HepG2 (cell line): ENCODE data around the gene RBM34. TPM values are rescaled to one million over a fixed set of nuclear protein-coding genes. Genes with fewer than 3 reads are reported as not detected.

Experiments used
- ATAC-seq: fragments of 200-7000 bp; cut with Tn5 transposase; 3 replicates; pipeline ENCODE4 v1.9.1; 2020; ENCODE audit warnings: mild to moderate bottlenecking, moderate library complexity
- BruUV-seq: library from RNA; stranded (reverse); fragments of 400-500 nt; replicated peaks from 2 replicates; lab custom pipeline; 2021; lab: Mats Ljungman, UMichigan
- CTCF ChIA-PET: fragments of 300-600 bp; formaldehyde crosslinking; extraction: SDS; loops from one replicate; lab custom pipeline; 2021; ENCODE audit warnings: low total read pairs, inconsistent platforms, low intra/inter-chr PET ratio; lab: Yijun Ruan, JAX
- POLR2A ChIA-PET: fragments of 350-600 bp; sonication (Branson Sonifier 250); formaldehyde crosslinking; loops from one replicate; lab custom pipeline; 2020; ENCODE audit warnings: antibody characterized with exemption, inconsistent platforms; lab: Yijun Ruan, JAX
- DNase-seq: peaks from one replicate; pipeline ENCODE4 v3.0.0-alpha.2; 2015; ENCODE audit warnings: low spot score
- FAIRE-seq: peaks from 3 replicates; lab custom pipeline; 2011; peaks lifted over from hg19 to GRCh38; lab: Jason Lieb, UNC
- H2AFZ ChIP-seq: one replicate; pipeline ENCODE4 v1.6.1; 2011; ENCODE audit warnings: low read length, inconsistent platforms
- H3K27ac ChIP-seq: fragments of 300-600 bp; 3 replicates; pipeline ENCODE4 v1.8.0; 2011; ENCODE audit warnings: mixed run types, mild to moderate bottlenecking, mixed read lengths, low read length, inconsistent platforms; ENCODE audit not compliant: insufficient read depth; ENCODE audit errors: extremely low read length
- H3K27me3 ChIP-seq, 2 experiments: fragments of 200-600 bp in 1 of 2; 2 replicates in 1 of 2; 3 replicates in 1 of 2; pipeline versions ENCODE4 v1.6.0 to v1.8.0; 2011; ENCODE audit warnings: low read length in 2 of 2, mild to moderate bottlenecking in 2 of 2, moderate library complexity in 2 of 2, inconsistent platforms in 1 of 2; ENCODE audit not compliant: insufficient read depth in 2 of 2, control insufficient read depth in 1 of 2
- H3K36me3 ChIP-seq, 2 experiments: fragments of 200-600 bp in 1 of 2; replicated peaks in 1 of 2; 2 replicates in 1 of 2; 3 replicates in 1 of 2; pipeline versions ENCODE4 v1.5.1 to v1.8.0; 2011; ENCODE audit warnings: low read length in 2 of 2, inconsistent platforms in 1 of 2; ENCODE audit not compliant: insufficient read depth in 2 of 2, control insufficient read depth in 1 of 2
- H3K4me1 ChIP-seq: 2 replicates; pipeline ENCODE4 v1.5.1; 2012; ENCODE audit warnings: low read length, inconsistent platforms; ENCODE audit not compliant: insufficient read depth
- H3K4me2 ChIP-seq: 2 replicates; pipeline ENCODE4 v1.6.0; 2011; ENCODE audit warnings: low read depth, low read length, inconsistent platforms
- H3K4me3 ChIP-seq, 3 experiments: fragments of 200-600 bp in 1 of 3; sonication (generic), shearing (Covaris generic) in 1 of 3; replicated peaks in 1 of 3; 2 replicates each; pipeline ENCODE4 v1.5.1; 2011 to 2016; ENCODE audit warnings: low read length in 3 of 3, inconsistent platforms in 2 of 3, low read depth in 2 of 3, mild to moderate bottlenecking in 2 of 3, control low read depth in 1 of 3, mixed read lengths in 1 of 3; ENCODE audit not compliant: insufficient read depth in 1 of 3
- H3K79me2 ChIP-seq: one replicate; pipeline ENCODE4 v1.6.1; 2011; ENCODE audit warnings: low read length, inconsistent platforms; ENCODE audit not compliant: insufficient read depth
- H3K9ac ChIP-seq: 2 replicates; pipeline ENCODE4 v1.6.0; 2011; ENCODE audit warnings: mild to moderate bottlenecking, low read depth, low read length, inconsistent platforms; ENCODE audit not compliant: insufficient read depth
- H3K9me3 ChIP-seq: 2 replicates; pipeline ENCODE4 v1.5.1; 2012; ENCODE audit warnings: mild to moderate bottlenecking, low read length
- H4K20me1 ChIP-seq: 2 replicates; pipeline ENCODE4 v1.6.0; 2011; ENCODE audit warnings: inconsistent platforms, mild to moderate bottlenecking, low read length, moderate library complexity; ENCODE audit not compliant: insufficient read depth
- ATF4 ChIP-seq, 2 experiments: fragments of 450-650 bp in 1 of 2; sonication (generic) in 1 of 2; formaldehyde crosslinking; IDR thresholded peaks; 2 replicates each; pipeline versions ENCODE4 v1.5.0 to v1.8.0; 2020 to 2022; ENCODE audit warnings: mild to moderate bottlenecking in 1 of 2, missing genetic modification reagents in 1 of 2
- ATF6 ChIP-seq: sonication (generic); formaldehyde crosslinking; conservative IDR thresholded peaks from 2 replicates; pipeline ENCODE4 v1.4.0; 2020; ENCODE audit warnings: missing genetic modification reagents
- GATAD2A ChIP-seq: IDR thresholded peaks from 2 replicates; pipeline ENCODE4 v1.6.1; 2016
- MEIS2 ChIP-seq: sonication (generic); formaldehyde crosslinking; IDR thresholded peaks from 2 replicates; pipeline ENCODE4 v1.9.0; 2021; ENCODE audit warnings: mild to moderate bottlenecking, missing genetic modification reagents
- RFXAP ChIP-seq: sonication (generic); formaldehyde crosslinking; IDR thresholded peaks from 2 replicates; pipeline ENCODE4 v1.4.0; 2020; ENCODE audit warnings: missing genetic modification reagents, borderline replicate concordance
- SMARCE1 ChIP-seq: fragments of 450-650 bp; IDR thresholded peaks from 2 replicates; pipeline ENCODE4 v1.6.1; 2017; ENCODE audit warnings: borderline replicate concordance
- SNAPC4 ChIP-seq: sonication (generic); formaldehyde crosslinking; IDR thresholded peaks from 2 replicates; pipeline ENCODE4 v1.4.0; 2020; ENCODE audit warnings: mild to moderate bottlenecking, missing genetic modification reagents
- TCF12 ChIP-seq, 2 experiments: fragments of 450-650 bp in 1 of 2; sonication (generic) in 1 of 2; formaldehyde crosslinking in 1 of 2; IDR thresholded peaks; 2 replicates each; pipeline versions ENCODE4 v1.6.1 to v1.8.0; 2017 to 2022; ENCODE audit warnings: antibody characterized with exemption in 1 of 2, mild to moderate bottlenecking in 1 of 2, missing genetic modification reagents in 1 of 2, moderate library complexity in 1 of 2
- TSC22D2 ChIP-seq: sonication (generic); formaldehyde crosslinking; IDR thresholded peaks from 2 replicates; pipeline ENCODE4 v1.5.1; 2020; ENCODE audit warnings: missing genetic modification reagents, mild to moderate bottlenecking, borderline replicate concordance
- ZNF354B ChIP-seq: sonication (generic); formaldehyde crosslinking; IDR thresholded peaks from 2 replicates; pipeline ENCODE4 v1.8.0; 2022; ENCODE audit warnings: mild to moderate bottlenecking, missing genetic modification reagents
- ZNF710 ChIP-seq: sonication (generic); formaldehyde crosslinking; IDR thresholded peaks from 2 replicates; pipeline ENCODE4 v1.5.0; 2020; ENCODE audit warnings: mild to moderate bottlenecking, missing genetic modification reagents, borderline replicate concordance
- ZNF75D ChIP-seq: sonication (generic); formaldehyde crosslinking; IDR thresholded peaks from 2 replicates; pipeline ENCODE4 v1.8.1; 2023; ENCODE audit warnings: missing genetic modification reagents, mild to moderate bottlenecking, borderline replicate concordance
- ZSCAN12 ChIP-seq: sonication (generic); formaldehyde crosslinking; IDR thresholded peaks from 2 replicates; pipeline ENCODE4 v1.9.0; 2021; ENCODE audit warnings: mild to moderate bottlenecking, missing genetic modification reagents
- WGBS: methylation state at CpG from one replicate; pipeline ENCODE4 v1.1.6; 2017; ENCODE audit warnings: low lambda C conversion rate; 5-methylcytosine and 5-hydroxymethylcytosine counted together
- in situ Hi-C: cut with HindIII; loops from 2 replicates; pipeline ENCODE4 v1.10.0; 2017; ENCODE audit warnings: low pct_unique_long_range_greater_than_20kb; ENCODE audit not compliant: extremely low pct_ligation_motif_present
- intact Hi-C: fragments of 100-400 bp; cut with micrococcal nuclease; formaldehyde crosslinking; loops from one replicate; pipeline ENCODE4 v1.10.0; 2022; ENCODE audit not compliant: unreplicated experiment
- polyA plus RNA-seq, 8 experiments: library from polyadenylated mRNA; depleted of rRNA in 3 of 8; stranded (reverse) in 7 of 8; unstranded in 1 of 8; fragments of >200 nt; fragmentation: Illumina TruSeq in 4 of 8; extraction: Trizol in 4 of 8; gene quantifications; 2 replicates each; pipeline versions ENCODE4 v1.2.1 to v1.2.3, GENCODE V29; 2011 to 2016; ENCODE audit warnings: low read depth in 4 of 8, missing spikeins in 1 of 8, mixed read lengths in 1 of 8; ENCODE audit not compliant: insufficient read depth in 1 of 8
- total RNA-seq, 5 experiments: library from RNA; depleted of rRNA; stranded (reverse); fragments of >200 nt; fragmentation: Illumina TruSeq; extraction: Trizol; gene quantifications; 2 replicates each; pipeline ENCODE4 v1.2.3, GENCODE V29; 2016; ENCODE audit warnings: low read depth in 1 of 5

The RBM34 gene
- total and polyA plus RNA-seq, 2 of the 13 experiments (the other 11 are each of a cell fraction or from before 2014, with no cell fraction given), result 34.7 to 73.0 TPM

GRCh38 chr1:235133086-235133485 lies 28.0 kb downstream of the RBM34 start (continued):
- no peak for TF ChIP-seq ATF6 (CRISPR knock-in tag)
- TF ChIP-seq MEIS2 (CRISPR knock-in tag), result no peak
- TF ChIP-seq ZSCAN12 (CRISPR knock-in tag), result no peak
- TF ChIP-seq TCF12 (IDR thresholded peaks at IDR 0.05), result no peak
- TF ChIP-seq TCF12 (CRISPR knock-in tag; IDR thresholded peaks at IDR 0.05), result no peak
- TF ChIP-seq ZNF75D, result no peak
- TF ChIP-seq GATAD2A (CRISPR knock-in tag), result no peak

- Histone ChIP-seq H3K9me3 (no peaks in the 10 kb centered on the region), H3K4me1 (peaks cover 33% of the 10 kb centered on the region), H3K27me3 (no peaks in the 10 kb centered on the region; a peak in 1 of 5 replicates), H2AFZ (no peak overlapping the region), H4K20me1 (peaks cover 6% of the 10 kb centered on the region), H3K27ac (no peak overlapping the region), H3K4me2 (no peak overlapping the region), H3K4me3 (no peak overlapping the region), H3K9ac (no peak overlapping the region), H3K36me3 (peaks cover 17 to 45% of the 10 kb centered on the region in 2 experiments), H3K79me2 (peaks cover 17% of the 10 kb centered on the region)
- in situ Hi-C loops, result no loop called here
- intact Hi-C loops, result no loop called here
- POLR2A ChIA-PET, result interaction anchor here (1.2 kb wide), 1 partner anchor 29 kb away, joined by 4 read pairs; the partner anchor contains the start of gene RBM34
- no TSS peak for BruUV-seq
- ATAC-seq (no peak), FAIRE-seq (no peak), DNase-seq (no peak)
- WGBS, result 97% methylated on average over 6 of the region's 6 CpGs
- CTCF ChIA-PET, result no interaction called here
- TF ChIP-seq RFXAP (CRISPR knock-in tag), result no peak
- TF ChIP-seq SNAPC4, result no peak
- TF ChIP-seq ATF4 (CRISPR knock-in tag; IDR thresholded peaks at IDR 0.05), result no peak
- no peak for TF ChIP-seq TSC22D2 (CRISPR knock-in tag)
- TF ChIP-seq ZNF354B (CRISPR knock-in tag), result no peak
- no peak for TF ChIP-seq SMARCE1
- no peak for TF ChIP-seq ZNF710
Measured at GRCh38 chr1:235131961-235132360, 29.1 kb downstream of the RBM34 start.
